SK-N-SH (cell line): Measurements from ENCODE around the gene SCARB2. TPM values are rescaled to one million over a fixed set of nuclear protein-coding genes. Genes with fewer than 3 reads are reported as not detected.

Experiments used
- CTCF ChIA-PET: fragments of 300-600, 350-600 bp; formaldehyde crosslinking; extraction: SDS; loops from one replicate; lab custom pipeline; 2021; lab: Yijun Ruan, JAX
- POLR2A ChIA-PET: fragments of 350-600 bp; sonication (Branson Sonifier 250); formaldehyde crosslinking; extraction: SDS; loops from one replicate; lab custom pipeline; 2020; ENCODE audit warnings: antibody characterized with exemption, inconsistent platforms; lab: Yijun Ruan, JAX
- DNase-seq: peaks from one replicate; pipeline ENCODE4 v3.0.0; 2012
- H2AFZ ChIP-seq: fragments of 200-600 bp; sonication (generic); 2 replicates; pipeline ENCODE4 v1.8.1; 2016; ENCODE audit warnings: antibody characterized with exemption, mild to moderate bottlenecking, low read depth
- H3F3A ChIP-seq: fragments of 200-600 bp; sonication (generic); replicated peaks from 2 replicates; pipeline ENCODE3; 2016; ENCODE audit warnings: antibody characterized with exemption, mild to moderate bottlenecking; ENCODE audit not compliant: insufficient read depth
- H3K27ac ChIP-seq, 2 experiments: fragments of 200-500 bp in 1 of 2; fragments of 200-600 bp in 1 of 2; sonication (Bioruptor generic) in 1 of 2; sonication (generic), shearing (Covaris generic) in 1 of 2; 2 replicates each; pipeline versions ENCODE4 v1.5.1 to v1.6.1; 2014 to 2016; ENCODE audit warnings: low read depth in 2 of 2, inconsistent platforms in 1 of 2, low read length in 1 of 2, mild to moderate bottlenecking in 1 of 2, mixed read lengths in 1 of 2
- H3K27me3 ChIP-seq: fragments of 200-600 bp; sonication (generic), shearing (Covaris generic); 2 replicates; pipeline ENCODE4 v1.6.1; 2016; ENCODE audit warnings: mixed run types; ENCODE audit not compliant: insufficient read depth
- H3K36me3 ChIP-seq, 2 experiments: fragments of 200-500 bp in 1 of 2; fragments of 200-600 bp in 1 of 2; sonication (Bioruptor generic) in 1 of 2; sonication (generic) in 1 of 2; replicated peaks in 1 of 2; 2 replicates each; pipeline versions ENCODE3 to v1.5.1; 2014 to 2016; ENCODE audit warnings: low read length in 1 of 2, mild to moderate bottlenecking in 1 of 2; ENCODE audit not compliant: insufficient read depth in 2 of 2, control insufficient read depth in 1 of 2
- H3K4me1 ChIP-seq, 2 experiments: fragments of 200-500 bp in 1 of 2; fragments of 200-600 bp in 1 of 2; sonication (Bioruptor generic) in 1 of 2; sonication (generic), shearing (Covaris generic) in 1 of 2; 2 replicates each; pipeline versions ENCODE4 v1.5.1 to v1.6.1; 2014 to 2016; ENCODE audit warnings: low read depth in 1 of 2, low read length in 1 of 2, mixed run types in 1 of 2; ENCODE audit not compliant: insufficient read depth in 2 of 2, control insufficient read depth in 1 of 2
- H3K4me2 ChIP-seq: fragments of 200-600 bp; sonication (generic), shearing (Covaris generic); 2 replicates; pipeline ENCODE4 v1.6.1; 2017; ENCODE audit warnings: mixed run types
- H3K4me3 ChIP-seq, 2 experiments: fragments of 200-500 bp in 1 of 2; fragments of 200-600 bp in 1 of 2; sonication (Bioruptor generic) in 1 of 2; sonication (generic), shearing (Covaris generic) in 1 of 2; 2 replicates each; pipeline versions ENCODE4 v1.5.1 to v1.8.1; 2014 to 2016; ENCODE audit warnings: low read depth in 2 of 2, inconsistent platforms in 1 of 2, low read length in 1 of 2, mild to moderate bottlenecking in 1 of 2, mixed read lengths in 1 of 2, moderate library complexity in 1 of 2
- H3K79me2 ChIP-seq: fragments of 200-600 bp; sonication (generic); 2 replicates; pipeline ENCODE4 v1.8.1; 2017; ENCODE audit warnings: mild to moderate bottlenecking; ENCODE audit not compliant: insufficient read depth
- H3K9ac ChIP-seq: fragments of 200-600 bp; sonication (generic); 2 replicates; pipeline ENCODE4 v1.6.1; 2017; ENCODE audit warnings: mixed run types
- H3K9me2 ChIP-seq: fragments of 200-600 bp; sonication (generic); 2 replicates; pipeline ENCODE4 v1.6.1; 2017; ENCODE audit warnings: mixed run types
- H3K9me3 ChIP-seq: fragments of 200-600 bp; sonication (generic); 2 replicates; pipeline ENCODE4 v1.6.1; 2017; ENCODE audit warnings: mixed run types, mild to moderate bottlenecking, moderate library complexity
- H4K20me1 ChIP-seq: fragments of 200-600 bp; sonication (generic); 2 replicates; pipeline ENCODE4 v1.6.1; 2017; ENCODE audit warnings: mild to moderate bottlenecking, mixed run types; ENCODE audit not compliant: insufficient read depth
- EP300 ChIP-seq, 2 experiments: IDR thresholded peaks; 2 replicates each; pipeline versions ENCODE4 v1.4.0 to v1.6.1; 2012; ENCODE audit warnings: borderline replicate concordance in 1 of 2, low read depth in 1 of 2, low read length in 1 of 2
- EZH2phosphoT487 ChIP-seq: fragments of 200-600 bp; sonication (generic); IDR thresholded peaks from 2 replicates; pipeline ENCODE4 v1.6.1; 2017; ENCODE audit warnings: low read depth, mixed run types, mild to moderate bottlenecking, antibody characterized with exemption, moderate library complexity, borderline replicate concordance
- FOSL2 ChIP-seq: IDR thresholded peaks from 2 replicates; pipeline ENCODE4 v1.4.0; 2012; ENCODE audit warnings: low read depth, mild to moderate bottlenecking, moderate library complexity, borderline replicate concordance
- FOXJ3 ChIP-seq: sonication (generic); formaldehyde crosslinking; IDR thresholded peaks from 2 replicates; pipeline ENCODE4 v1.5.1; 2020; ENCODE audit warnings: mild to moderate bottlenecking, missing genetic modification reagents
- GABPA ChIP-seq: IDR thresholded peaks from 2 replicates; pipeline ENCODE4 v1.4.0; 2012; ENCODE audit warnings: low read depth, mild to moderate bottlenecking
- IRF3 ChIP-seq: fragments of 150-350 bp; IDR thresholded peaks from 2 replicates; pipeline ENCODE4 v1.6.1; 2016; ENCODE audit warnings: mild to moderate bottlenecking, low read depth, low read length
- JUND ChIP-seq: IDR thresholded peaks from 2 replicates; pipeline ENCODE4 v1.4.0; 2012
- MAX ChIP-seq: IDR thresholded peaks from 2 replicates; pipeline ENCODE4 v1.4.0; 2012; ENCODE audit warnings: low read depth
- NRF1 ChIP-seq: IDR thresholded peaks from 2 replicates; pipeline ENCODE4 v1.6.1; 2012; ENCODE audit warnings: low read depth, mild to moderate bottlenecking, low read length
- REST ChIP-seq: IDR thresholded peaks from 2 replicates; pipeline ENCODE4 v1.6.1; 2012; ENCODE audit warnings: mild to moderate bottlenecking, low read depth, low read length, moderate library complexity
- RFX5 ChIP-seq: IDR thresholded peaks from 2 replicates; pipeline ENCODE4 v1.6.1; 2012; ENCODE audit warnings: mild to moderate bottlenecking, improper control_type of control experiment, low read length
- SIN3A ChIP-seq: IDR thresholded peaks from 2 replicates; pipeline ENCODE4 v1.6.1; 2012; ENCODE audit warnings: low read depth, mild to moderate bottlenecking, low read length, moderate library complexity, borderline replicate concordance
- TAF1 ChIP-seq: IDR thresholded peaks from 2 replicates; pipeline ENCODE4 v1.6.1; 2012; ENCODE audit warnings: low read depth, mild to moderate bottlenecking, low read length, moderate library complexity, borderline replicate concordance
- TCF12 ChIP-seq: IDR thresholded peaks from 2 replicates; pipeline ENCODE4 v1.4.0; 2012
- TEAD4 ChIP-seq: IDR thresholded peaks from 2 replicates; pipeline ENCODE4 v1.4.0; 2012; ENCODE audit warnings: mild to moderate bottlenecking, borderline replicate concordance; ENCODE audit not compliant: insufficient read depth
- YY1 ChIP-seq: IDR thresholded peaks from 2 replicates; pipeline ENCODE4 v1.4.0; 2012; ENCODE audit warnings: low read depth, mild to moderate bottlenecking
- WGBS: methylation state at CpG from one replicate; pipeline ENCODE4 v1.1.6; 2017; ENCODE audit warnings: low lambda C conversion rate; 5-methylcytosine and 5-hydroxymethylcytosine counted together
- polyA plus RNA-seq, 3 experiments: library from polyadenylated mRNA; depleted of rRNA; stranded (reverse); fragments of >200 nt; gene quantifications; 2 replicates each; pipeline ENCODE4 v1.2.3, GENCODE V29; 2012
- TF ChIP-seq, protein P1 (sequence below): fragments of 200-600 bp; sonication (generic); IDR thresholded peaks from 2 replicates; pipeline ENCODE4 v1.6.1; 2017; ENCODE audit warnings: antibody characterized with exemption, mild to moderate bottlenecking, moderate library complexity
- TF ChIP-seq, protein P2 (sequence below): IDR thresholded peaks from 2 replicates; pipeline ENCODE4 v1.4.0; 2012; ENCODE audit warnings: low read depth, borderline replicate concordance

Gene SCARB2
- polyA plus RNA-seq, 1 of the 3 experiments (the other 2 are of a cell fraction): 82.6 TPM

DNA sequence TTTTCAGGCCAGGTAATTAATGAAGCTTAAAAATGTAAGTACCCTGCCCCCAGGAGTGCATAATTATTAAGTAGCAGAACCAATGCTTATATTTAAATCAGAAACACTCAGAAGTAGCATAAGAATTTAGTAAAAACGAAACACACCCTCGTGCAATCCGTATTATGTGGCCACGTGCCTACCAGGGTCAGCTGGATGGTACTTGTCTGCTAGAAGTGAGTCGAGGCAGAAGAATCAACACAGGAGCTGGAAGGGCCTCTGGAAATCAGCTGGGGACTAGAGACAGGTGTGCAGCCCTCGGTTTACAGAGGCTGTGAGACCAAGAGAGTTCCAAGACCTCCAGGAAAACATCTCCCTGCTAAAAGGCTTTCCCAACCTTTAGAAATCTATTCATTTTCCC lies 37.3 kb upstream of the SCARB2 start:
- DNase-seq: peak; percentile 21
- no peaks in the 10 kb centered on the region for H3K9me2 ChIP-seq
- peak overlapping the region; percentile 67 to 72 for H3K4me3 ChIP-seq
- no peaks in the 10 kb centered on the region for H3F3A ChIP-seq
- H3K27ac ChIP-seq: peak overlapping the region; percentile 52 to 81; a peak in 3 of 4 replicates
- TF ChIP-seq NRF1: no peak
- no peak for TF ChIP-seq TEAD4
- TF ChIP-seq JUND: no peak
- no peak for TF ChIP-seq TAF1
- TF ChIP-seq MAX: no peak
- no peak for TF ChIP-seq REST
- no peak for TF ChIP-seq GABPA
- no peak for TF ChIP-seq EZH2phosphoT487
- TF ChIP-seq, protein P1, sequence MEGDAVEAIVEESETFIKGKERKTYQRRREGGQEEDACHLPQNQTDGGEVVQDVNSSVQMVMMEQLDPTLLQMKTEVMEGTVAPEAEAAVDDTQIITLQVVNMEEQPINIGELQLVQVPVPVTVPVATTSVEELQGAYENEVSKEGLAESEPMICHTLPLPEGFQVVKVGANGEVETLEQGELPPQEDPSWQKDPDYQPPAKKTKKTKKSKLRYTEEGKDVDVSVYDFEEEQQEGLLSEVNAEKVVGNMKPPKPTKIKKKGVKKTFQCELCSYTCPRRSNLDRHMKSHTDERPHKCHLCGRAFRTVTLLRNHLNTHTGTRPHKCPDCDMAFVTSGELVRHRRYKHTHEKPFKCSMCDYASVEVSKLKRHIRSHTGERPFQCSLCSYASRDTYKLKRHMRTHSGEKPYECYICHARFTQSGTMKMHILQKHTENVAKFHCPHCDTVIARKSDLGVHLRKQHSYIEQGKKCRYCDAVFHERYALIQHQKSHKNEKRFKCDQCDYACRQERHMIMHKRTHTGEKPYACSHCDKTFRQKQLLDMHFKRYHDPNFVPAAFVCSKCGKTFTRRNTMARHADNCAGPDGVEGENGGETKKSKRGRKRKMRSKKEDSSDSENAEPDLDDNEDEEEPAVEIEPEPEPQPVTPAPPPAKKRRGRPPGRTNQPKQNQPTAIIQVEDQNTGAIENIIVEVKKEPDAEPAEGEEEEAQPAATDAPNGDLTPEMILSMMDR: no peak
- no peak for TF ChIP-seq SIN3A
- no peak for TF ChIP-seq IRF3
- TF ChIP-seq FOSL2: no peak
- no peak for TF ChIP-seq YY1
- no peak for TF ChIP-seq FOXJ3 (CRISPR knock-in tag)
- TF ChIP-seq EP300 (IDR thresholded peaks at IDR 0.05; ENCODE audit: borderline replicate concordance in 1 of 2, low read depth in 1 of 2, low read length in 1 of 2): no peak
- TF ChIP-seq, protein P2, sequence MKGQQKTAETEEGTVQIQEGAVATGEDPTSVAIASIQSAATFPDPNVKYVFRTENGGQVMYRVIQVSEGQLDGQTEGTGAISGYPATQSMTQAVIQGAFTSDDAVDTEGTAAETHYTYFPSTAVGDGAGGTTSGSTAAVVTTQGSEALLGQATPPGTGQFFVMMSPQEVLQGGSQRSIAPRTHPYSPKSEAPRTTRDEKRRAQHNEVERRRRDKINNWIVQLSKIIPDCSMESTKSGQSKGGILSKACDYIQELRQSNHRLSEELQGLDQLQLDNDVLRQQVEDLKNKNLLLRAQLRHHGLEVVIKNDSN: no peak
- TF ChIP-seq RFX5: no peak
- TF ChIP-seq TCF12: no peak
- H3K4me1 ChIP-seq: peaks cover 0 to 9% of the 10 kb centered on the region in 2 experiments; a peak in 1 of 4 replicates
- peak overlapping the region; percentile 92 for H2AFZ ChIP-seq
- 48% methylated on average over 6 of the region's 6 CpGs for WGBS
- H3K27me3 ChIP-seq: peaks cover 9% of the 10 kb centered on the region; the same call in 1 of the 2 replicates
- H3K79me2 ChIP-seq: no peaks in the 10 kb centered on the region
- no peaks in the 10 kb centered on the region for H3K9me3 ChIP-seq
- peak overlapping the region; percentile 88 for H3K4me2 ChIP-seq
- ChIA-PET CTCF (interaction anchor here (1.4 to 6.4 kb wide), 6 partner anchors 9 to 127 kb away, joined by 3 to 42 read pairs (median 13); no protein-coding TSS in a partner anchor), POLR2A (interaction anchor here (1.4 to 1.7 kb wide), 3 partner anchors 37 to 56 kb away, joined by 6 to 9 read pairs (median 8); partner anchors contain the start of gene SCARB2)
- H4K20me1 ChIP-seq: no peaks in the 10 kb centered on the region
- no peaks in the 10 kb centered on the region for H3K36me3 ChIP-seq
- peak overlapping the region; percentile 66 for H3K9ac ChIP-seq
